K562 (cell line): Measurements from ENCODE around the gene UBQLN3. TPM values are rescaled to one million over a fixed set of nuclear protein-coding genes. Genes with fewer than 3 reads are reported as not detected.

Experiments used
- ATAC-seq: fragments of 200-7000 bp; cut with Tn5 transposase; 3 replicates; pipeline ENCODE4 v1.9.1; 2020; ENCODE audit warnings: moderate library complexity
- BruUV-seq: library from RNA; stranded (reverse); fragments of 400-500 nt; replicated peaks from 2 replicates; lab custom pipeline; 2021; lab: Mats Ljungman, UMichigan
- CTCF ChIA-PET: fragments of 300-600 bp; formaldehyde crosslinking; extraction: SDS; loops from one replicate; lab custom pipeline; 2021; ENCODE audit warnings: low intra/inter-chr PET ratio; lab: Yijun Ruan, JAX
- POLR2A ChIA-PET: fragments of 300-600, 350-650 bp; sonication (Branson Sonifier 250); formaldehyde crosslinking; extraction: SDS; loops from one replicate; lab custom pipeline; 2021; ENCODE audit warnings: antibody characterized with exemption, inconsistent platforms; lab: Yijun Ruan, JAX
- DNase-seq, 4 experiments: peaks; one replicate each; pipeline versions ENCODE4 v3.0.0 to v3.0.0-alpha.2; 2011 to 2018; ENCODE audit warnings: low spot score in 3 of 4, mixed read lengths in 3 of 4; ENCODE audit errors: extremely low read depth in 1 of 4
- FAIRE-seq: peaks from 2 replicates; lab custom pipeline; 2011; peaks lifted over from hg19 to GRCh38; lab: Jason Lieb, UNC
- H2AFZ ChIP-seq: 2 replicates; pipeline ENCODE4 v1.6.0; 2011; ENCODE audit warnings: low read depth, low read length, control low read depth, inconsistent platforms
- H3K27ac ChIP-seq: fragments of 200-600 bp; 3 replicates; pipeline ENCODE4 v1.8.0; 2011; ENCODE audit warnings: low read depth, mild to moderate bottlenecking, control low read depth, inconsistent platforms, low read length, moderate library complexity, mixed read lengths; ENCODE audit errors: extremely low read depth
- H3K27me3 ChIP-seq, 2 experiments: fragments of 300-600 bp in 1 of 2; 2 replicates in 1 of 2; 3 replicates in 1 of 2; pipeline versions ENCODE4 v1.6.0 to v1.8.0; 2011; ENCODE audit warnings: inconsistent platforms in 2 of 2, low read length in 2 of 2, mild to moderate bottlenecking in 1 of 2, mixed read lengths in 1 of 2, moderate library complexity in 1 of 2; ENCODE audit not compliant: control insufficient read depth in 2 of 2, insufficient read depth in 2 of 2
- H3K36me3 ChIP-seq: fragments of 300-600 bp; 3 replicates; pipeline ENCODE4 v1.8.0; 2011; ENCODE audit warnings: mild to moderate bottlenecking, low read length, inconsistent platforms; ENCODE audit not compliant: control insufficient read depth, insufficient read depth
- H3K4me1 ChIP-seq, 2 experiments: fragments of 200-600 bp in 1 of 2; replicated peaks in 1 of 2; 2 replicates in 1 of 2; 3 replicates in 1 of 2; pipeline versions ENCODE4 v1.5.1 to v1.8.0; 2011; ENCODE audit warnings: inconsistent platforms in 2 of 2, low read length in 2 of 2, mild to moderate bottlenecking in 1 of 2, mixed read lengths in 1 of 2, moderate library complexity in 1 of 2; ENCODE audit not compliant: control insufficient read depth in 2 of 2, insufficient read depth in 2 of 2
- H3K4me2 ChIP-seq: 2 replicates; pipeline ENCODE4 v1.6.1; 2011; ENCODE audit warnings: low read length, control low read depth, inconsistent platforms, mixed read lengths; ENCODE audit not compliant: insufficient read depth
- H3K4me3 ChIP-seq: fragments of 200-600 bp; sonication (generic), shearing (Covaris generic); 2 replicates; pipeline ENCODE4 v1.5.1; 2016; ENCODE audit warnings: control low read depth, inconsistent platforms
- H3K79me2 ChIP-seq: fragments of 200-600 bp; 3 replicates; pipeline ENCODE4 v1.8.0; 2011; ENCODE audit warnings: low read length, inconsistent platforms; ENCODE audit not compliant: control insufficient read depth, insufficient read depth
- H3K9ac ChIP-seq, 2 experiments: 2 replicates each; pipeline versions ENCODE4 v1.6.0 to v1.6.1; 2011; ENCODE audit warnings: low read depth in 2 of 2, low read length in 2 of 2, control low read depth in 1 of 2, inconsistent platforms in 1 of 2, mild to moderate bottlenecking in 1 of 2, mixed read lengths in 1 of 2; ENCODE audit not compliant: insufficient read depth in 1 of 2
- H3K9me1 ChIP-seq: one replicate; pipeline ENCODE4 v1.6.0; 2011; ENCODE audit warnings: inconsistent platforms, mild to moderate bottlenecking, low read length, moderate library complexity; ENCODE audit not compliant: control insufficient read depth, insufficient read depth
- H3K9me3 ChIP-seq: replicated peaks from 2 replicates; pipeline ENCODE4 v1.5.1; 2011; ENCODE audit warnings: low read depth, low read length, inconsistent platforms; ENCODE audit not compliant: control insufficient read depth, insufficient read depth
- H4K20me1 ChIP-seq: replicated peaks from 2 replicates; pipeline ENCODE4 v1.6.1; 2011; ENCODE audit warnings: low read length, inconsistent platforms, mixed read lengths; ENCODE audit not compliant: control insufficient read depth, insufficient read depth
- CBX2 ChIP-seq: fragments of 200-600 bp; sonication (generic); IDR thresholded peaks from one replicate; pipeline ENCODE4 v1.6.1; 2012; ENCODE audit warnings: mild to moderate bottlenecking, low read length, inconsistent platforms; ENCODE audit not compliant: insufficient read depth, poor library complexity, severe bottlenecking
- KDM1A ChIP-seq, 2 experiments: fragments of 450-650 bp; IDR thresholded peaks; 2 replicates each; pipeline ENCODE4 v1.6.1; 2016; ENCODE audit warnings: mild to moderate bottlenecking in 2 of 2
- L3MBTL2 ChIP-seq: fragments of 450-650 bp; IDR thresholded peaks from 2 replicates; pipeline ENCODE4 v1.6.1; 2016; ENCODE audit warnings: mild to moderate bottlenecking, moderate library complexity
- NCOA4 ChIP-seq: fragments of 450-650 bp; IDR thresholded peaks from 2 replicates; pipeline ENCODE4 v1.6.1; 2018; ENCODE audit warnings: mild to moderate bottlenecking; ENCODE audit not compliant: partially characterized antibody
- NFIC ChIP-seq: fragments of 450-650 bp; IDR thresholded peaks from 2 replicates; pipeline ENCODE4 v1.6.1; 2017; ENCODE audit warnings: mild to moderate bottlenecking, inconsistent platforms
- RBFOX2 ChIP-seq: fragments of 200-400 bp; formaldehyde crosslinking; IDR thresholded peaks from 2 replicates; pipeline ENCODE4 v1.6.1; 2017; ENCODE audit warnings: low read depth, mild to moderate bottlenecking, low read length, moderate library complexity
- SAFB2 ChIP-seq: fragments of 200-400 bp; formaldehyde crosslinking; IDR thresholded peaks from 2 replicates; pipeline ENCODE4 v1.6.1; 2018; ENCODE audit warnings: borderline replicate concordance, low read length, low read depth, moderate library complexity; ENCODE audit not compliant: severe bottlenecking
- SRSF7 ChIP-seq: fragments of 200-400 bp; formaldehyde crosslinking; optimal IDR thresholded peaks from 2 replicates; pipeline ENCODE3; 2017; ENCODE audit warnings: mild to moderate bottlenecking, low read depth, low read length
- STAT5B ChIP-seq: fragments of 250-450 bp; sonication (Bioruptor Pico); IDR thresholded peaks from 2 replicates; pipeline ENCODE4 v1.8.0; 2021; ENCODE audit warnings: mild to moderate bottlenecking, inconsistent platforms
- TGIF2 ChIP-seq: sonication (generic); formaldehyde crosslinking; IDR thresholded peaks from 2 replicates; pipeline ENCODE4 v1.8.1; 2022; ENCODE audit warnings: mild to moderate bottlenecking, missing genetic modification reagents, moderate library complexity
- ZNF134 ChIP-seq: fragments of 250-450 bp; sonication (Bioruptor Pico); conservative IDR thresholded peaks from 2 replicates; pipeline ENCODE4 v1.4.0; 2020
- ZNF785 ChIP-seq: fragments of 250-450 bp; sonication (Bioruptor Pico); IDR thresholded peaks from 2 replicates; pipeline ENCODE4 v1.4.0; 2020; ENCODE audit warnings: mild to moderate bottlenecking
- WGBS: fragments of 100-300 bp; shearing (Covaris generic); methylation state at CpG from one replicate; pipeline ENCODE4 v1.1.6; 2016; ENCODE audit warnings: low coverage, mixed read lengths; ENCODE audit not compliant: insufficient coverage; ENCODE audit errors: missing lambda C conversion rate; 5-methylcytosine and 5-hydroxymethylcytosine counted together
- in situ Hi-C: fragments of 300-500 bp; cut with MboI; formaldehyde crosslinking; loops from 4 replicates; pipeline ENCODE4 v1.15.0; 2018; ENCODE audit warnings: inconsistent platforms, mixed read lengths
- intact Hi-C: fragments of 100-400 bp; cut with micrococcal nuclease; formaldehyde crosslinking; loops from 2 replicates; pipeline ENCODE4 v1.14.2; 2022
- polyA plus RNA-seq, 8 experiments: library from polyadenylated mRNA; depleted of rRNA in 4 of 8; stranded (reverse) in 5 of 8; unstranded in 3 of 8; fragments of >200 nt; fragmentation: Nextera tagmentation in 2 of 8; fragmentation: Illumina TruSeq in 1 of 8; extraction: Ambion mirVana in 2 of 8; extraction: Trizol in 1 of 8; gene quantifications; 2 replicates each; pipeline versions ENCODE4 v1.2.1 to v1.2.3, GENCODE V29; 2011 to 2014; ENCODE audit warnings: inconsistent platforms in 1 of 8, missing spikeins in 1 of 8
- total RNA-seq, 7 experiments: library from RNA; depleted of rRNA in 6 of 7; stranded (reverse); fragments of >200 nt in 6 of 7; fragmentation: Illumina TruSeq in 2 of 7; extraction: Trizol in 2 of 7; gene quantifications; 2 replicates each; pipeline versions ENCODE4 v1.2.1 to v1.2.3, GENCODE V29; 2011 to 2021; ENCODE audit warnings: low replicate concordance in 1 of 7
- TF ChIP-seq, protein P1 (sequence below): conservative IDR thresholded peaks from 2 replicates; pipeline ENCODE4 v1.6.1; 2011; ENCODE audit warnings: low read depth, mild to moderate bottlenecking, low read length; ENCODE audit not compliant: control insufficient read depth
- TF ChIP-seq, protein P2 (sequence below): fragments of 150-350 bp; conservative IDR thresholded peaks from 2 replicates; pipeline ENCODE4 v1.6.1; 2014; ENCODE audit warnings: low read length
- TF ChIP-seq, protein P3 (sequence below): sonication (generic); formaldehyde crosslinking; IDR thresholded peaks from 2 replicates; pipeline ENCODE4 v1.9.0; 2022; ENCODE audit warnings: mild to moderate bottlenecking, missing genetic modification reagents
- TF ChIP-seq, protein P4 (sequence below): fragments of 450-650 bp; IDR thresholded peaks from 2 replicates; pipeline ENCODE4 v1.7.1; 2018; ENCODE audit warnings: mild to moderate bottlenecking, low read depth; ENCODE audit not compliant: partially characterized antibody

Gene UBQLN3
- total and polyA plus RNA-seq, 9 of the 15 experiments (the other 6 are each of a cell fraction or from before 2014, with no cell fraction given): 0.01 to 0.27 TPM; not detected in 7

DNA sequence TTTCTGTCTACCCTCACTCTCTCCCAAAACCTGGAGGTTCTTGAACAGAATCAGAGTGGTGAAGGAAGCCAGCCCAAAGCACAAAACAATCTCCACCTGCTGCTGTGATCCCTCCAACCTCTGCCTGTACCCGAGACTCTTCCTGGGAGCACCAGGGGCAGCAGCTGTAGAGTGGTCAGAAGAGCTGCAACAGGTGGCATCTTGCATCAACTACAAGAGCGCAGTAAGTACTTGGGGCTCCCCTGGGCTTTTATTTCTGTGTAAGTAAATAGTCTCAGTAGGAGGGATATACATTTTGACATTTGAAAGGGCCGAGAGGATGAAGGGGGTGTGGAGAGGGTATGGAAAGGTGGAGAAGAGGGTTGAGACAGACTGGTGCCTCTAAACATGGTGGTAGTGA is 15.0 kb upstream of the UBQLN3 start:
- no peak for FAIRE-seq
- TF ChIP-seq SRSF7 (no peak), ZNF785 (CRISPR knock-in tag) (no peak), STAT5B (CRISPR knock-in tag) (no peak), CBX2 (no peak), NFIC (no peak), L3MBTL2 (no peak), ZNF134 (no peak), KDM1A (IDR thresholded peaks at IDR 0.05) (no peak), NCOA4 (no peak), SAFB2 (no peak), TGIF2 (CRISPR knock-in tag) (no peak), RBFOX2 (no peak)
- TF ChIP-seq, protein P1, sequence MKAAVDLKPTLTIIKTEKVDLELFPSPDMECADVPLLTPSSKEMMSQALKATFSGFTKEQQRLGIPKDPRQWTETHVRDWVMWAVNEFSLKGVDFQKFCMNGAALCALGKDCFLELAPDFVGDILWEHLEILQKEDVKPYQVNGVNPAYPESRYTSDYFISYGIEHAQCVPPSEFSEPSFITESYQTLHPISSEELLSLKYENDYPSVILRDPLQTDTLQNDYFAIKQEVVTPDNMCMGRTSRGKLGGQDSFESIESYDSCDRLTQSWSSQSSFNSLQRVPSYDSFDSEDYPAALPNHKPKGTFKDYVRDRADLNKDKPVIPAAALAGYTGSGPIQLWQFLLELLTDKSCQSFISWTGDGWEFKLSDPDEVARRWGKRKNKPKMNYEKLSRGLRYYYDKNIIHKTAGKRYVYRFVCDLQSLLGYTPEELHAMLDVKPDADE: no peak
- TF ChIP-seq, protein P2, sequence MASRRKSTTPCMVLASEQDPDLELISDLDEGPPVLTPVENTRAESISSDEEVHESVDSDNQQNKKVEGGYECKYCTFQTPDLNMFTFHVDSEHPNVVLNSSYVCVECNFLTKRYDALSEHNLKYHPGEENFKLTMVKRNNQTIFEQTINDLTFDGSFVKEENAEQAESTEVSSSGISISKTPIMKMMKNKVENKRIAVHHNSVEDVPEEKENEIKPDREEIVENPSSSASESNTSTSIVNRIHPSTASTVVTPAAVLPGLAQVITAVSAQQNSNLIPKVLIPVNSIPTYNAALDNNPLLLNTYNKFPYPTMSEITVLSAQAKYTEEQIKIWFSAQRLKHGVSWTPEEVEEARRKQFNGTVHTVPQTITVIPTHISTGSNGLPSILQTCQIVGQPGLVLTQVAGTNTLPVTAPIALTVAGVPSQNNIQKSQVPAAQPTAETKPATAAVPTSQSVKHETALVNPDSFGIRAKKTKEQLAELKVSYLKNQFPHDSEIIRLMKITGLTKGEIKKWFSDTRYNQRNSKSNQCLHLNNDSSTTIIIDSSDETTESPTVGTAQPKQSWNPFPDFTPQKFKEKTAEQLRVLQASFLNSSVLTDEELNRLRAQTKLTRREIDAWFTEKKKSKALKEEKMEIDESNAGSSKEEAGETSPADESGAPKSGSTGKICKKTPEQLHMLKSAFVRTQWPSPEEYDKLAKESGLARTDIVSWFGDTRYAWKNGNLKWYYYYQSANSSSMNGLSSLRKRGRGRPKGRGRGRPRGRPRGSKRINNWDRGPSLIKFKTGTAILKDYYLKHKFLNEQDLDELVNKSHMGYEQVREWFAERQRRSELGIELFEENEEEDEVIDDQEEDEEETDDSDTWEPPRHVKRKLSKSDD: no peak
- TF ChIP-seq, protein P3, sequence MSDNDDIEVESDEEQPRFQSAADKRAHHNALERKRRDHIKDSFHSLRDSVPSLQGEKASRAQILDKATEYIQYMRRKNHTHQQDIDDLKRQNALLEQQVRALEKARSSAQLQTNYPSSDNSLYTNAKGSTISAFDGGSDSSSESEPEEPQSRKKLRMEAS: no peak
- TF ChIP-seq, protein P4, sequence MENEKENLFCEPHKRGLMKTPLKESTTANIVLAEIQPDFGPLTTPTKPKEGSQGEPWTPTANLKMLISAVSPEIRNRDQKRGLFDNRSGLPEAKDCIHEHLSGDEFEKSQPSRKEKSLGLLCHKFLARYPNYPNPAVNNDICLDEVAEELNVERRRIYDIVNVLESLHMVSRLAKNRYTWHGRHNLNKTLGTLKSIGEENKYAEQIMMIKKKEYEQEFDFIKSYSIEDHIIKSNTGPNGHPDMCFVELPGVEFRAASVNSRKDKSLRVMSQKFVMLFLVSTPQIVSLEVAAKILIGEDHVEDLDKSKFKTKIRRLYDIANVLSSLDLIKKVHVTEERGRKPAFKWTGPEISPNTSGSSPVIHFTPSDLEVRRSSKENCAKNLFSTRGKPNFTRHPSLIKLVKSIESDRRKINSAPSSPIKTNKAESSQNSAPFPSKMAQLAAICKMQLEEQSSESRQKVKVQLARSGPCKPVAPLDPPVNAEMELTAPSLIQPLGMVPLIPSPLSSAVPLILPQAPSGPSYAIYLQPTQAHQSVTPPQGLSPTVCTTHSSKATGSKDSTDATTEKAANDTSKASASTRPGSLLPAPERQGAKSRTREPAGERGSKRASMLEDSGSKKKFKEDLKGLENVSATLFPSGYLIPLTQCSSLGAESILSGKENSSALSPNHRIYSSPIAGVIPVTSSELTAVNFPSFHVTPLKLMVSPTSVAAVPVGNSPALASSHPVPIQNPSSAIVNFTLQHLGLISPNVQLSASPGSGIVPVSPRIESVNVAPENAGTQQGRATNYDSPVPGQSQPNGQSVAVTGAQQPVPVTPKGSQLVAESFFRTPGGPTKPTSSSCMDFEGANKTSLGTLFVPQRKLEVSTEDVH: no peak

More for the DNA sequence above, 15.0 kb upstream of the UBQLN3 start:
- no peak for DNase-seq
- no peak overlapping the region for H3K4me2 ChIP-seq
- in situ Hi-C loops: no loop called here
- no peaks in the 10 kb centered on the region; a peak in 1 of 5 replicates for H3K4me1 ChIP-seq
- no peaks in the 10 kb centered on the region for H3K9me3 ChIP-seq
- ChIA-PET CTCF (no interaction called here), POLR2A (interaction anchor here (0.9 to 11.8 kb wide), 2 partner anchors 15 to 19 kb away, joined by 3 to 123 read pairs; partner anchors contain the start of gene UBQLN3)
- peaks cover 0 to 7% of the 10 kb centered on the region in 2 experiments; a peak in 1 of 5 replicates for H3K27me3 ChIP-seq
- WGBS: 18% methylated on average over 3 of the region's 3 CpGs
- intact Hi-C loops: no loop called here
- no peaks in the 10 kb centered on the region for H3K79me2 ChIP-seq
- H3K9ac ChIP-seq: no peak overlapping the region
- H3K36me3 ChIP-seq: no peaks in the 10 kb centered on the region
- no peak overlapping the region for H3K27ac ChIP-seq
- no peaks in the 10 kb centered on the region for H4K20me1 ChIP-seq
- H2AFZ ChIP-seq: no peak overlapping the region
- no peak overlapping the region for H3K4me3 ChIP-seq
- no peak for ATAC-seq
- no TSS peak for BruUV-seq
- no peaks in the 10 kb centered on the region for H3K9me1 ChIP-seq
